GM12878 (cell line): Measurements from ENCODE around the gene DHX29. TPM values are rescaled to one million over a fixed set of nuclear protein-coding genes. Genes with fewer than 3 reads are reported as not detected.

Source experiments
- ATAC-seq: fragments of 200-7000 bp; cut with Tn5 transposase; 3 replicates; pipeline ENCODE4 v1.9.1; 2020; ENCODE audit warnings: mild to moderate bottlenecking, moderate library complexity
- BruUV-seq: library from RNA; stranded (reverse); fragments of 400-500 nt; replicated peaks from 2 replicates; lab custom pipeline; 2021; lab: Mats Ljungman, UMichigan
- CTCF ChIA-PET: fragments of 300-600 bp; sonication (Branson Sonifier 250); formaldehyde crosslinking; extraction: SDS; loops from one replicate; lab custom pipeline; 2021; ENCODE audit warnings: inconsistent platforms; lab: Yijun Ruan, JAX
- POLR2A ChIA-PET: fragments of 350-600 bp; formaldehyde crosslinking; extraction: SDS; loops from one replicate; lab custom pipeline; 2021; ENCODE audit warnings: inconsistent platforms; lab: Charles Lee
- RAD21 ChIA-PET: fragments of 300-600 bp; sonication (Branson Sonifier 250); formaldehyde crosslinking; loops from one replicate; lab custom pipeline; 2023; ENCODE audit warnings: antibody characterized with exemption; ENCODE audit not compliant: unreplicated experiment; lab: Charles Lee
- SMC1A ChIA-PET: fragments of 300-600 bp; sonication (Branson Sonifier 250); formaldehyde crosslinking; loops from one replicate; lab custom pipeline; 2023; ENCODE audit not compliant: unreplicated experiment, uncharacterized antibody; lab: Charles Lee
- DNase-seq: peaks from one replicate; pipeline ENCODE4 v3.0.0-alpha.2; 2011; ENCODE audit warnings: low read depth, low spot score
- FAIRE-seq: peaks from 3 replicates; lab custom pipeline; 2011; peaks lifted over from hg19 to GRCh38; lab: Jason Lieb, UNC
- H2AFZ ChIP-seq: 2 replicates; pipeline ENCODE4 v1.6.0; 2011; ENCODE audit warnings: low read depth, low read length, control low read depth; ENCODE audit not compliant: control insufficient read depth
- H3K27ac ChIP-seq: 2 replicates; pipeline ENCODE4 v1.5.1; 2011; ENCODE audit warnings: control low read depth; ENCODE audit not compliant: control insufficient read depth, insufficient read depth
- H3K27me3 ChIP-seq, 2 experiments: replicated peaks in 1 of 2; 2 replicates each; pipeline versions ENCODE4 v1.6.0 to v1.6.1; 2011; ENCODE audit warnings: low read length in 1 of 2; ENCODE audit not compliant: control insufficient read depth in 2 of 2, insufficient read depth in 2 of 2
- H3K36me3 ChIP-seq, 2 experiments: 2 replicates each; pipeline ENCODE4 v1.5.1; 2011; ENCODE audit warnings: low read length in 1 of 2; ENCODE audit not compliant: control insufficient read depth in 2 of 2, insufficient read depth in 2 of 2
- H3K4me1 ChIP-seq: 2 replicates; pipeline ENCODE4 v1.6.1; 2011; ENCODE audit warnings: mild to moderate bottlenecking, low read length, moderate library complexity, mixed read lengths; ENCODE audit not compliant: control insufficient read depth, insufficient read depth
- H3K4me2 ChIP-seq: 2 replicates; pipeline ENCODE4 v1.6.0; 2011; ENCODE audit warnings: control low read depth; ENCODE audit not compliant: control insufficient read depth, insufficient read depth
- H3K4me3 ChIP-seq: fragments of 200-600 bp; sonication (generic); 2 replicates; pipeline ENCODE4 v1.5.1; 2016
- H3K79me2 ChIP-seq: 2 replicates; pipeline ENCODE4 v1.6.0; 2011; ENCODE audit warnings: low read length; ENCODE audit not compliant: control insufficient read depth, insufficient read depth
- H3K9ac ChIP-seq: 2 replicates; pipeline ENCODE4 v1.8.0; 2011; ENCODE audit warnings: low read length, control low read depth, mixed read lengths; ENCODE audit not compliant: control insufficient read depth, insufficient read depth
- H3K9me3 ChIP-seq: replicated peaks from 3 replicates; pipeline ENCODE4 v1.5.1; 2011; ENCODE audit warnings: mild to moderate bottlenecking, low read length; ENCODE audit not compliant: control insufficient read depth, insufficient read depth
- H4K20me1 ChIP-seq: 2 replicates; pipeline ENCODE4 v1.6.0; 2011; ENCODE audit not compliant: control insufficient read depth, insufficient read depth
- EGR1 ChIP-seq, 2 experiments: IDR thresholded peaks; 1 replicate in 1 of 2; 2 replicates in 1 of 2; pipeline ENCODE4 v1.6.1; 2011 to 2012; ENCODE audit warnings: low read depth in 2 of 2, low read length in 2 of 2, borderline replicate concordance in 1 of 2, mild to moderate bottlenecking in 1 of 2, moderate library complexity in 1 of 2
- EZH2 ChIP-seq: IDR thresholded peaks from 2 replicates; pipeline ENCODE4 v1.6.1; 2012; ENCODE audit warnings: low read depth, mild to moderate bottlenecking, control low read depth, inconsistent platforms, low read length, borderline replicate concordance; ENCODE audit not compliant: control insufficient read depth
- JUNB ChIP-seq: IDR thresholded peaks from 2 replicates; pipeline ENCODE4 v1.6.1; 2016; ENCODE audit warnings: antibody characterized with exemption, mild to moderate bottlenecking
- NFXL1 ChIP-seq: fragments of 450-650 bp; IDR thresholded peaks from 2 replicates; pipeline ENCODE4 v1.6.1; 2017; ENCODE audit warnings: antibody characterized with exemption, mild to moderate bottlenecking, borderline replicate concordance
- RUNX3 ChIP-seq: IDR thresholded peaks from 2 replicates; pipeline ENCODE4 v1.6.1; 2012; ENCODE audit warnings: low read length, inconsistent platforms
- SUZ12 ChIP-seq: fragments of 200-600 bp; sonication (generic); IDR thresholded peaks from one replicate; pipeline ENCODE4 v1.6.1; 2018; ENCODE audit warnings: antibody characterized with exemption, mild to moderate bottlenecking; ENCODE audit not compliant: unreplicated experiment
- TARDBP ChIP-seq: IDR thresholded peaks from 2 replicates; pipeline ENCODE4 v1.6.1; 2016; ENCODE audit warnings: borderline replicate concordance
- TBL1XR1 ChIP-seq: IDR thresholded peaks from 2 replicates; pipeline ENCODE4 v1.6.1; 2012; ENCODE audit warnings: low read depth, low read length, improper control_type of control experiment
- TCF3 ChIP-seq: IDR thresholded peaks from 2 replicates; pipeline ENCODE4 v1.6.1; 2012; ENCODE audit warnings: low read depth, mild to moderate bottlenecking, low read length, borderline replicate concordance; ENCODE audit not compliant: insufficient read depth
- ZNF207 ChIP-seq: fragments of 450-650 bp; IDR thresholded peaks from 2 replicates; pipeline ENCODE4 v1.6.1; 2014; ENCODE audit warnings: antibody characterized with exemption, mild to moderate bottlenecking, borderline replicate concordance
- ZNF592 ChIP-seq: fragments of 450-650 bp; IDR thresholded peaks from 2 replicates; pipeline ENCODE4 v1.6.1; 2017; ENCODE audit warnings: mild to moderate bottlenecking, moderate library complexity
- WGBS: methylation state at CpG from one replicate; pipeline ENCODE4 v1.1.6; 2016; ENCODE audit warnings: low lambda C conversion rate; ENCODE audit not compliant: insufficient replicate concordance, insufficient coverage; ENCODE audit errors: missing lambda C conversion rate; 5-methylcytosine and 5-hydroxymethylcytosine counted together
- in situ Hi-C: fragments of 300-500 bp; cut with MboI; formaldehyde crosslinking; loops from 9 replicates; pipeline ENCODE4 v1.14.3; 2018; ENCODE audit warnings: mixed read lengths
- intact Hi-C: fragments of 100-400 bp; cut with micrococcal nuclease; formaldehyde crosslinking; loops from one replicate; pipeline ENCODE4 v1.14.2; 2022; ENCODE audit not compliant: unreplicated experiment
- polyA plus RNA-seq, 11 experiments: library from polyadenylated mRNA; depleted of rRNA in 4 of 11; unstranded in 6 of 11; stranded (reverse) in 5 of 11; fragments of >200 nt; fragmentation: Nextera tagmentation in 4 of 11; fragmentation: Illumina TruSeq in 1 of 11; extraction: Ambion mirVana in 4 of 11; extraction: Trizol in 1 of 11; gene quantifications; 1 replicate in 1 of 11; 2 replicates in 10 of 11; pipeline versions ENCODE4 v1.2.1 to v1.2.3, GENCODE V29; 2011 to 2016; ENCODE audit warnings: inconsistent platforms in 2 of 11, missing spikeins in 2 of 11, low read depth in 1 of 11
- total RNA-seq, 4 experiments: library from RNA; depleted of rRNA in 3 of 4; stranded (reverse); fragments of >200 nt in 3 of 4; fragmentation: Illumina TruSeq in 1 of 4; extraction: Trizol in 1 of 4; gene quantifications; 2 replicates each; pipeline versions ENCODE4 v1.2.1 to v1.2.3, GENCODE V29; 2013 to 2021

DHX29 gene
- total and polyA plus RNA-seq, 10 of the 15 experiments (the other 5 are each of a cell fraction or from before 2014, with no cell fraction given), result 5.3 to 49.1 (median 17.2) TPM

GRCh38 chr5:55232271-55232984, 75.1 kb downstream of the DHX29 start:
- peak overlapping the region; percentile 97 for H3K4me2 ChIP-seq
- ChIA-PET CTCF (interaction anchor here (0.6 kb wide), 1 partner anchor 22 kb away, joined by 3 read pairs; no protein-coding TSS in a partner anchor), POLR2A (no interaction called here), RAD21 (no interaction called here), SMC1A (interaction anchor here (1.0 kb wide), 1 partner anchor 60 kb away, joined by 3 read pairs; no protein-coding TSS in a partner anchor)
- no peak overlapping the region for H3K27ac ChIP-seq
- H2AFZ ChIP-seq, result peak overlapping the region; percentile 5
- peaks cover 11% of the 10 kb centered on the region for H3K4me1 ChIP-seq
- H4K20me1 ChIP-seq, result no peaks in the 10 kb centered on the region
- ATAC-seq (no peak; the same call in 1 of the 3 replicates), DNase-seq (no peak), FAIRE-seq (no peak)
- no peak overlapping the region for H3K9ac ChIP-seq
- in situ Hi-C loops (no loop called here), intact Hi-C loops (no loop called here)
- TF ChIP-seq ZNF207 (no peak), NFXL1 (no peak), EGR1 (IDR thresholded peaks at IDR 0.05; ENCODE audit: borderline replicate concordance in 1 of 2, low read depth in 2 of 2, low read length in 2 of 2) (no peak), TCF3 (no peak), EZH2 (peak; percentile 33; the same call in 1 of the 2 replicates), ZNF592 (no peak), JUNB (no peak), TBL1XR1 (no peak), RUNX3 (no peak), TARDBP (no peak), SUZ12 (peak; percentile 34)
- BruUV-seq, result no TSS peak
- H3K9me3 ChIP-seq, result no peaks in the 10 kb centered on the region; the same call in 2 of the 3 replicates
- H3K36me3 ChIP-seq, result no peaks in the 10 kb centered on the region
- 4% methylated on average over 43 of the region's 45 CpGs for WGBS
- H3K4me3 ChIP-seq, result peak overlapping the region; percentile 62
- H3K79me2 ChIP-seq, result no peaks in the 10 kb centered on the region
- H3K27me3 ChIP-seq, result peaks cover 31 to 44% of the 10 kb centered on the region in 2 experiments
